ENCODE measurements around the gene SAE1. TPM values are rescaled to one million over a fixed set of nuclear protein-coding genes. Genes with fewer than 3 reads are reported as not detected.

SAE1 gene
- total and polyA plus RNA-seq, 10 of the 15 experiments (the other 5 are each of a cell fraction or from before 2014, with no cell fraction given), result 62.0 to 246 (median 148) TPM

- TF ChIP-seq CUX1 (IDR thresholded peaks at IDR 0.05; ENCODE audit: insufficient replicate concordance, low read depth, low read length) (no peak), RBBP5 (conservative IDR thresholded peaks at IDR 0.05) (no peak), IKZF1 (conservative IDR thresholded peaks at IDR 0.05) (peak; percentile 22; the same call in 1 of the 2 replicates), HCFC1 (IDR thresholded peaks at IDR 0.05; ENCODE audit: low read length) (no peak), ATF3 (IDR thresholded peaks at IDR 0.05; ENCODE audit: borderline replicate concordance, extremely low read depth, low read depth, low read length) (no peak), USF1 (IDR thresholded peaks at IDR 0.05; ENCODE audit: borderline replicate concordance, extremely low read length, insufficient read depth, low read depth, low read length) (no peak), E2F4 (IDR thresholded peaks at IDR 0.05; ENCODE audit: low read depth, low read length) (no peak), NBN (IDR thresholded peaks at IDR 0.05) (peak; percentile 18), ZNF622 (IDR thresholded peaks at IDR 0.05) (no peak)
- TF ChIP-seq, protein P1, sequence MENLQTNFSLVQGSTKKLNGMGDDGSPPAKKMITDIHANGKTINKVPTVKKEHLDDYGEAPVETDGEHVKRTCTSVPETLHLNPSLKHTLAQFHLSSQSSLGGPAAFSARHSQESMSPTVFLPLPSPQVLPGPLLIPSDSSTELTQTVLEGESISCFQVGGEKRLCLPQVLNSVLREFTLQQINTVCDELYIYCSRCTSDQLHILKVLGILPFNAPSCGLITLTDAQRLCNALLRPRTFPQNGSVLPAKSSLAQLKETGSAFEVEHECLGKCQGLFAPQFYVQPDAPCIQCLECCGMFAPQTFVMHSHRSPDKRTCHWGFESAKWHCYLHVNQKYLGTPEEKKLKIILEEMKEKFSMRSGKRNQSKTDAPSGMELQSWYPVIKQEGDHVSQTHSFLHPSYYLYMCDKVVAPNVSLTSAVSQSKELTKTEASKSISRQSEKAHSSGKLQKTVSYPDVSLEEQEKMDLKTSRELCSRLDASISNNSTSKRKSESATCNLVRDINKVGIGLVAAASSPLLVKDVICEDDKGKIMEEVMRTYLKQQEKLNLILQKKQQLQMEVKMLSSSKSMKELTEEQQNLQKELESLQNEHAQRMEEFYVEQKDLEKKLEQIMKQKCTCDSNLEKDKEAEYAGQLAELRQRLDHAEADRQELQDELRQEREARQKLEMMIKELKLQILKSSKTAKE (IDR thresholded peaks at IDR 0.05; ENCODE audit: low read depth, poor library complexity, severe bottlenecking), result no peak
- TF ChIP-seq, protein P2, sequence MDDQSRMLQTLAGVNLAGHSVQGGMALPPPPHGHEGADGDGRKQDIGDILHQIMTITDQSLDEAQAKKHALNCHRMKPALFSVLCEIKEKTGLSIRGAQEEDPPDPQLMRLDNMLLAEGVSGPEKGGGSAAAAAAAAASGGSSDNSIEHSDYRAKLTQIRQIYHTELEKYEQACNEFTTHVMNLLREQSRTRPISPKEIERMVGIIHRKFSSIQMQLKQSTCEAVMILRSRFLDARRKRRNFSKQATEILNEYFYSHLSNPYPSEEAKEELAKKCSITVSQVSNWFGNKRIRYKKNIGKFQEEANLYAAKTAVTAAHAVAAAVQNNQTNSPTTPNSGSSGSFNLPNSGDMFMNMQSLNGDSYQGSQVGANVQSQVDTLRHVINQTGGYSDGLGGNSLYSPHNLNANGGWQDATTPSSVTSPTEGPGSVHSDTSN (IDR thresholded peaks at IDR 0.05; ENCODE audit: insufficient replicate concordance, low read depth, low read length), result no peak
- TF ChIP-seq, protein P3, sequence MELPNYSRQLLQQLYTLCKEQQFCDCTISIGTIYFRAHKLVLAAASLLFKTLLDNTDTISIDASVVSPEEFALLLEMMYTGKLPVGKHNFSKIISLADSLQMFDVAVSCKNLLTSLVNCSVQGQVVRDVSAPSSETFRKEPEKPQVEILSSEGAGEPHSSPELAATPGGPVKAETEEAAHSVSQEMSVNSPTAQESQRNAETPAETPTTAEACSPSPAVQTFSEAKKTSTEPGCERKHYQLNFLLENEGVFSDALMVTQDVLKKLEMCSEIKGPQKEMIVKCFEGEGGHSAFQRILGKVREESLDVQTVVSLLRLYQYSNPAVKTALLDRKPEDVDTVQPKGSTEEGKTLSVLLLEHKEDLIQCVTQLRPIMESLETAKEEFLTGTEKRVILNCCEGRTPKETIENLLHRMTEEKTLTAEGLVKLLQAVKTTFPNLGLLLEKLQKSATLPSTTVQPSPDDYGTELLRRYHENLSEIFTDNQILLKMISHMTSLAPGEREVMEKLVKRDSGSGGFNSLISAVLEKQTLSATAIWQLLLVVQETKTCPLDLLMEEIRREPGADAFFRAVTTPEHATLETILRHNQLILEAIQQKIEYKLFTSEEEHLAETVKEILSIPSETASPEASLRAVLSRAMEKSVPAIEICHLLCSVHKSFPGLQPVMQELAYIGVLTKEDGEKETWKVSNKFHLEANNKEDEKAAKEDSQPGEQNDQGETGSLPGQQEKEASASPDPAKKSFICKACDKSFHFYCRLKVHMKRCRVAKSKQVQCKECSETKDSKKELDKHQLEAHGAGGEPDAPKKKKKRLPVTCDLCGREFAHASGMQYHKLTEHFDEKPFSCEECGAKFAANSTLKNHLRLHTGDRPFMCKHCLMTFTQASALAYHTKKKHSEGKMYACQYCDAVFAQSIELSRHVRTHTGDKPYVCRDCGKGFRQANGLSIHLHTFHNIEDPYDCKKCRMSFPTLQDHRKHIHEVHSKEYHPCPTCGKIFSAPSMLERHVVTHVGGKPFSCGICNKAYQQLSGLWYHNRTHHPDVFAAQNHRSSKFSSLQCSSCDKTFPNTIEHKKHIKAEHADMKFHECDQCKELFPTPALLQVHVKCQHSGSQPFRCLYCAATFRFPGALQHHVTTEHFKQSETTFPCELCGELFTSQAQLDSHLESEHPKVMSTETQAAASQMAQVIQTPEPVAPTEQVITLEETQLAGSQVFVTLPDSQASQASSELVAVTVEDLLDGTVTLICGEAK (IDR thresholded peaks at IDR 0.05; ENCODE audit: borderline replicate concordance), result no peak
Observed at GRCh38 chr19:47230054-47230920, 99.7 kb downstream of the SAE1 start (continued).

Data from GM12878 (cell line).